NK-92 (cell line): ENCODE results near the gene SYTL2.
"Not testable (repeated sequence)": the region's sequence is repeated elsewhere in the genome, so short reads cannot be mapped to it uniquely, and the experiment has no call there.

Experiments used
- DNase-seq: peaks from one replicate; lab custom pipeline; 2025; ENCODE audit not compliant: unreplicated experiment; lab: John Stamatoyannopoulos, UW

The SYTL2 gene

GRCh38 chr11:85798361-85798760 is 12.6 kb downstream of the SYTL2 start:
- DNase-seq = no peak

- DNase-seq = no peak
Observed at GRCh38 chr11:85795712-85796487, 15.0 kb downstream of the SYTL2 start.

GRCh38 chr11:85791409-85791990 is 19.4 kb downstream of the SYTL2 start:
- no peak for DNase-seq

- no peak for DNase-seq
Observed at GRCh38 chr11:85787809-85788760, 22.9 kb downstream of the SYTL2 start.

GRCh38 chr11:85787168-85787567 is 23.8 kb downstream of the SYTL2 start:
- DNase-seq = no peak

GRCh38 chr11:85784480-85785265 is 26.3 kb downstream of the SYTL2 start:
- no peak for DNase-seq

GRCh38 chr11:85783758-85784157 is 27.2 kb downstream of the SYTL2 start:
- DNase-seq = no peak

- not testable (repeated sequence) for DNase-seq
Observed at GRCh38 chr11:85780780-85781517, 30.0 kb downstream of the SYTL2 start.

- no peak for DNase-seq
Observed at GRCh38 chr11:85779956-85780640, 30.8 kb downstream of the SYTL2 start.

- DNase-seq = not testable (repeated sequence)
Observed at GRCh38 chr11:85777603-85777972, 33.4 kb downstream of the SYTL2 start.

GRCh38 chr11:85776951-85777602 is 33.9 kb downstream of the SYTL2 start:
- no peak for DNase-seq

GRCh38 chr11:85774256-85775101 is 36.5 kb downstream of the SYTL2 start:
- DNase-seq = no peak

GRCh38 chr11:85772695-85773094 is 38.2 kb downstream of the SYTL2 start:
- no peak for DNase-seq

GRCh38 chr11:85771568-85771967 is 39.4 kb downstream of the SYTL2 start:
- DNase-seq = no peak

GRCh38 chr11:85769771-85770170 is 41.2 kb downstream of the SYTL2 start:
- no peak for DNase-seq

- no peak for DNase-seq
Observed at GRCh38 chr11:85768473-85769146, 42.3 kb downstream of the SYTL2 start.

- DNase-seq = no peak
Observed at GRCh38 chr11:85767246-85767945, 43.5 kb downstream of the SYTL2 start.
